T-helper 22 cell (primary cell): ENCODE results near the gene PPM1J.
A peak's percentile ranks its signal among the peaks of the same experiment; 100 is the strongest.

Source experiments
- DNase-seq: peaks from one replicate; pipeline ENCODE4 v3.0.0-alpha.2; 2020; ENCODE audit warnings: low read depth

Gene PPM1J

GRCh38 chr1:112687785-112688496 is 27.2 kb downstream of the PPM1J start:
- DNase-seq, result no peak

DNA sequence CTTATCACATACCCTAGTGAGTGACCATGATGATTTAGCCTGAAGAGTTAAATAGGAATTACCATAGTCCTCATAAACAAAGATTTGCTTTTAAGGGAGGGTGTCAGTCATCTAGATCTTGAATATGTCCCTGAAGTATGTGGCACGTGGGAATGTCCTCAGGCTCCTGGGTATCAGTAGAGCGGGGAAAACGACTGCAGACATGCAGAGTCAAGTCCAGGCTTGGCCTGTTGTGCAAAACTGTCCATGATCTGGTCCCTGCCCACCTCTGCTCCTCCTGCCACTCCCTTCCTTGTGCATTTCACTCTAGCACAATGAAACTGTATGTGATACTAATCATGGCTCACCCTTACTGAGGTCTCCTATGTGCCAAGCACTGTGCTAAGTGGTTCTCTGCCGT is 27.8 kb downstream of the PPM1J start:
- DNase-seq, result no peak

GRCh38 chr1:112686835-112687234 is 28.3 kb downstream of the PPM1J start:
- no peak for DNase-seq

GRCh38 chr1:112686417-112686816 is 28.7 kb downstream of the PPM1J start:
- DNase-seq, result no peak

- DNase-seq, result no peak
Measured at GRCh38 chr1:112685913-112686312, 29.2 kb downstream of the PPM1J start.

DNA sequence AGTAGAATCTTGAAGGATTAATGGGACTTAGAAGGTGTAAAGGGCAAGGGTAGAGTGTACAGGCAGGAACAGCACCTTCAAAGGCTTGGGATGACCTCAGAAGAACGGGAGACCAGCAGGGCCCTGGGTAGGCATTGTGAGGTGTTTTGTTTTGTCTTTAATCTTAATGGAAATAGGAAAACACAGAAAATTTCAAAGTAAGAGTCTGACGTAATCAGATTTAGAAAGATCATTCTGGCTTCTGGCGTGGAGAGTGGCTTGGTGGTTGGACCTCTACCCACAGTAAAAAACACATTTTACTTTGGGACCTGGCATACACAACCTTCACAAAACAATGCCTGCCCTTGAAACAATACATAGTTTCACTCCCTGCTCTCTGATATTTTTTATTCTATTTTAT is 36.5 kb downstream of the PPM1J start:
- no peak for DNase-seq

DNA sequence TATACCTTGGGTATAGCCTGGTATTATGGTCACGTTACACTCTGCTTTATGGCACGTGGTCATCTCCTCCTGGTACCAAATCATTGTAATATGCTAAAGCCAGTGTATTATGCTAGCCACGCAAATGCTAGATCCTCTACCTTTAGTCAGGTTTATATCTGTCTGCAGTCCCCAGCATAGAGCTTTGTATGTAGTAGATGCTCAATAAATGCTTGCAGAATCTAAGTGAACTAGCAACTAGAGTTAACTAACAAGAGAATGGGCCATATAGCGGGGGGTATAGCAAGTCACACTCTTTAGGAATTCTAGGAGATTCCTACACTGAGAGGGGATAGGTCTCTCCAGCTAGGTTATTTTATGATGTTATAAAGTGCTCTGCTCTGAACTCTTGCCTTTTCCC is 37.6 kb downstream of the PPM1J start:
- DNase-seq, result no peak

DNA sequence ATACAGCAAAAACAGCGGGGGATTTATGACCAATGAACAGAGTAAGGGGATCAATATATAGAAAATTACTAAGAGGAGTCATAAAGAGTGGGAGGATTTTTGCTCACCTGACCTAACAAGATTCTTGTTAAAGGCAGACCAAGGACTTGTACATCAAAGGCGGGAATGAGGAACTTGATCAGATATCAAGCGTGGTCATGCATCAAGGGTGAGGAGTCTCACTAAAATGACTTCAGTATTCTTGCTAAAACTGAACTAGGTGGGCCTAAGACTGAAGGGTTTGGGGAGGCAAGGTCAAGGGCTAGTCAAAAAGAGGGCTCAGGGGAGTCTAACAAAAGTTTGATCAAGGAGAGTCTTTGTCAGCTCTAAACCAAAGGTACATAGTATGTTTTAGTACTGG is 38.6 kb downstream of the PPM1J start:
- no peak for DNase-seq

DNA sequence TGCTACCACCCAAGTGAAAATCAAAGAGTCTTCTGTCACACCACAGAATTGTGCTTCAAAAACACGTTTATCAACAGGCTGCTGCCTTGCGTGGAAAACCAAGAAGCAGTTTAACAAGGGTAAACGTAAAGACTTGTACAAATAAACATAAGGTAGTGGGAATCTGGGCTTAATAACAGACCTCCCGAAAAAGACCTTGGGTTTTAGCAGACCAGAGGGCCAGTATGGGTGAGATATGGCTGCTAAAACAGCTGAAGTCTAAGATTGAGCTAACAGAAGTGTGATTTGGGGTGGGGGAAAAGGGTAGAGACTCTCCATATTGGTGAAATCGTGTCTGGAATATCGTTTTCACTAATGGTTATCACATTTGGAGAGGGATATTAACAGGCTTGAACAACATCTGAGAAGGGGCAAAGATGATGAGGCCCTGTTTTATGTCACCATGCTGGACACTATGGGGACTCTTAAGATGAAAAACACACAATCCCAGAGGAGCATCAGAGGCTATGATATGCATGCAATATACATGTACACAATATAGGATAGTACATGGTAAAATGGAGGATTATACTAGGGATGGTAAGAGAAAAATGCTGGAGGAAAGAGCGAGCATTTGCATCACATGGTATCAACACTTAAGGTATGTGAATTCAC is 39.3 kb downstream of the PPM1J start:
- no peak for DNase-seq

GRCh38 chr1:112674986-112675727 is 40.0 kb downstream of the PPM1J start:
- DNase-seq, result peak; percentile 5

GRCh38 chr1:112674440-112674985 is 40.6 kb downstream of the PPM1J start, which contains the start of gene MOV10:
Gene MOV10, plus strand, starts transcription at chr1:112674659. Its CDS starts 254 bp downstream, at chr1:112674913.
- peak; percentile 23 for DNase-seq

DNA sequence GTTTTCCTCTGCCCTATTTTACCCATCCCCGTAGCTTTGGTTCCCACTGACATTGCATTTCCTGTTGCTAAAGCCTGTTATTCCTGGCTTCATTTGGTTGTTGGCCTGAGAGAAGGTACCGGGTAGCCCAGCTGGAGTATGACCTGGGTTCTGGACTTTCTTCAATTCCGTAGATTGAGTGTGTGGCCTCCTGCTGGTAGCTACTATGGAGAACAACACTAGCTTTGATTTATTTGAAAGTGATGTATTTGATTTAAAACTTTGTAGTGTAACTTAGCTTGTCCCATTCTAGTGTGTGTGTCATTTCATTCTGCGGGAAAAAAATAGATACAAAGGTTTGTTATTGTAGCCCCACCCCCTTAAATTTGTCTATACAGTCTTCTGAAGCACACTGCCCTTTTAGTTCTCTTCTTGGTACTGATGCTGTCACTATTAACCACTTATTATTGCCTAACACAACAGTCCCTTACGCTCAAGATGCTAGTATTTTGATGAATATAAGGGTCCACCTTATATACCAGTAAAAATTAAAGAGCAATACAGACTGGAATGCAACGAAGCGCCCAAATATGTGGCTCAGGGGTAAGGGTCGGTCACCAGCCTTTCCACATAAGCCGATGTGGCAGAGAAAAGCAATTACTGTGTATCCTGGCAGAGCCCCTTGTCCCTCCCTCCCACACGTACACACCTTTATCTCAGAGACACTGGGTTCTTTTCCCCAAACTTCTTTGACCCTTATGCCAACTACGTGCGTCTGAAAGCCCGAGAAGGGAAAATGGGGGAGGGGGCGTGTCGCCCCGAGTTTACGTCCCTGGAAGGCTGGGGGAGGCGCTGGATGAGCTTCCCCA is 41.3 kb downstream of the PPM1J start:
- DNase-seq, result no peak

- no peak for DNase-seq
Measured at GRCh38 chr1:112672842-112673241, 42.3 kb downstream of the PPM1J start.

GRCh38 chr1:112672009-112672408 is 43.1 kb downstream of the PPM1J start:
- DNase-seq, result no peak

- no peak for DNase-seq
Measured at GRCh38 chr1:112666946-112667345, 48.2 kb downstream of the PPM1J start.

GRCh38 chr1:112665857-112666256 is 49.3 kb downstream of the PPM1J start:
- DNase-seq, result no peak
